Measurements from ENCODE around the gene MRM2. TPM values are rescaled to one million over a fixed set of nuclear protein-coding genes. Genes with fewer than 3 reads are reported as not detected.

MRM2 gene
- total and polyA plus RNA-seq, 2 donors from 2014 or later, result 25.6 TPM

- FAIRE-seq, result no peak
- H3K27me3 ChIP-seq (ENCODE audit: control insufficient read depth, insufficient read depth, low read length), result no peaks in the 10 kb centered on the region
- no peak overlapping the region for H3K27ac ChIP-seq (ENCODE audit: low read depth in 2 of 2, low read length in 2 of 2)
- H3K4me3 ChIP-seq (ENCODE audit: low read length in 3 of 3), result no peak overlapping the region
- no peak for TF ChIP-seq CTCF (IDR thresholded peaks at IDR 0.05; ENCODE audit: borderline replicate concordance, extremely low read depth, insufficient read depth)
- no peaks in the 10 kb centered on the region for H3K4me1 ChIP-seq (ENCODE audit: control insufficient read depth in 2 of 3, insufficient read depth in 2 of 3, low read depth in 1 of 3, low read length in 3 of 3)
- H3K9me3 ChIP-seq (ENCODE audit: control insufficient read depth in 2 of 3, insufficient read depth in 1 of 3, low read length in 3 of 3), result peaks cover 0 to 8% (median 0%) of the 10 kb centered on the region in 3 donors
- no peaks in the 10 kb centered on the region for H3K36me3 ChIP-seq (ENCODE audit: control insufficient read depth in 2 of 3, insufficient read depth in 3 of 3, low read length in 3 of 3)
- intact Hi-C loops (cut with DNase I), result no loop called here
- no peak overlapping the region for H3K9ac ChIP-seq (ENCODE audit: low read length in 3 of 3)
- no peak for DNase-seq
Observed at GRCh38 chr7:2198206-2198605, 43.8 kb downstream of the MRM2 start.

GRCh38 chr7:2197436-2198155 lies 44.4 kb downstream of the MRM2 start:
- DNase-seq (no peak), FAIRE-seq (no peak)
- intact Hi-C loops (cut with DNase I), result no loop called here
- no peak overlapping the region for H3K9ac ChIP-seq (ENCODE audit: low read length in 3 of 3)
- TF ChIP-seq CTCF (IDR thresholded peaks at IDR 0.05; ENCODE audit: borderline replicate concordance, extremely low read depth, insufficient read depth), result no peak
- H3K4me3 ChIP-seq (ENCODE audit: low read length in 3 of 3), result no peak overlapping the region
- peaks cover 0 to 8% (median 0%) of the 10 kb centered on the region in 3 donors for H3K9me3 ChIP-seq (ENCODE audit: control insufficient read depth in 2 of 3, insufficient read depth in 1 of 3, low read length in 3 of 3)
- H3K27me3 ChIP-seq (ENCODE audit: control insufficient read depth, insufficient read depth, low read length), result no peaks in the 10 kb centered on the region
- no peaks in the 10 kb centered on the region for H3K36me3 ChIP-seq (ENCODE audit: control insufficient read depth in 2 of 3, insufficient read depth in 3 of 3, low read length in 3 of 3)
- H3K27ac ChIP-seq (ENCODE audit: low read depth in 2 of 2, low read length in 2 of 2), result no peak overlapping the region
- H3K4me1 ChIP-seq (ENCODE audit: control insufficient read depth in 2 of 3, insufficient read depth in 2 of 3, low read depth in 1 of 3, low read length in 3 of 3), result no peaks in the 10 kb centered on the region

- intact Hi-C loops (cut with DNase I), result no loop called here
- TF ChIP-seq CTCF (IDR thresholded peaks at IDR 0.05; ENCODE audit: borderline replicate concordance, extremely low read depth, insufficient read depth), result no peak
- H3K9me3 ChIP-seq (ENCODE audit: control insufficient read depth in 2 of 3, insufficient read depth in 1 of 3, low read length in 3 of 3), result peaks cover 0 to 8% (median 0%) of the 10 kb centered on the region in 3 donors
- peak in 1 of 5 donors; percentile 33 for DNase-seq
- H3K4me1 ChIP-seq (ENCODE audit: control insufficient read depth in 2 of 3, insufficient read depth in 2 of 3, low read depth in 1 of 3, low read length in 3 of 3), result no peaks in the 10 kb centered on the region
- H3K36me3 ChIP-seq (ENCODE audit: control insufficient read depth in 2 of 3, insufficient read depth in 3 of 3, low read length in 3 of 3), result no peaks in the 10 kb centered on the region
- FAIRE-seq, result no peak
- no peaks in the 10 kb centered on the region for H3K27me3 ChIP-seq (ENCODE audit: control insufficient read depth, insufficient read depth, low read length)
- no peak overlapping the region for H3K9ac ChIP-seq (ENCODE audit: low read length in 3 of 3)
- H3K4me3 ChIP-seq (ENCODE audit: low read length in 3 of 3), result no peak overlapping the region
- H3K27ac ChIP-seq (ENCODE audit: low read depth in 2 of 2, low read length in 2 of 2), result no peak overlapping the region
Observed at GRCh38 chr7:2196381-2197378, 45.3 kb downstream of the MRM2 start.
